Measurements from ENCODE around the gene SCAPER.

SCAPER gene

GRCh38 chr15:76346669-76347481 is 558.3 kb downstream of the SCAPER start:
- no peak for DNase-seq (ENCODE audit: low read depth, low spot score)
- no peak for TF ChIP-seq CTCF (IDR thresholded peaks at IDR 0.05; ENCODE audit: low read depth, low read length)
- in situ Hi-C loops (cut with HindIII; ENCODE audit: low sequenced_read_pairs): no loop called here
- H3K4me3 ChIP-seq (ENCODE audit: low read depth, low read length): no peak overlapping the region

GRCh38 chr15:76345880-76346668 is 559.1 kb downstream of the SCAPER start:
- in situ Hi-C loops (cut with HindIII; ENCODE audit: low sequenced_read_pairs): no loop called here
- no peak overlapping the region for H3K4me3 ChIP-seq (ENCODE audit: low read depth, low read length)
- TF ChIP-seq CTCF (IDR thresholded peaks at IDR 0.05; ENCODE audit: low read depth, low read length): no peak
- no peak for DNase-seq (ENCODE audit: low read depth, low spot score)

- DNase-seq (ENCODE audit: low read depth, low spot score): no peak
- in situ Hi-C loops (cut with HindIII; ENCODE audit: low sequenced_read_pairs): no loop called here
- H3K4me3 ChIP-seq (ENCODE audit: low read depth, low read length): no peak overlapping the region
- no peak for TF ChIP-seq CTCF (IDR thresholded peaks at IDR 0.05; ENCODE audit: low read depth, low read length)
These were observed 559.6 kb downstream of the SCAPER start for GRCh38 chr15:76345583-76345879.

GRCh38 chr15:76344893-76345582 is 560.1 kb downstream of the SCAPER start:
- in situ Hi-C loops (cut with HindIII; ENCODE audit: low sequenced_read_pairs): no loop called here
- DNase-seq (ENCODE audit: low read depth, low spot score): no peak
- no peak overlapping the region for H3K4me3 ChIP-seq (ENCODE audit: low read depth, low read length)
- TF ChIP-seq CTCF (IDR thresholded peaks at IDR 0.05; ENCODE audit: low read depth, low read length): no peak

- TF ChIP-seq CTCF (IDR thresholded peaks at IDR 0.05; ENCODE audit: low read depth, low read length): no peak
- in situ Hi-C loops (cut with HindIII; ENCODE audit: low sequenced_read_pairs): no loop called here
- no peak overlapping the region for H3K4me3 ChIP-seq (ENCODE audit: low read depth, low read length)
- DNase-seq (ENCODE audit: low read depth, low spot score): no peak
These were observed 561.7 kb downstream of the SCAPER start for GRCh38 chr15:76343313-76343996.

Measured in astrocyte of the spinal cord (primary cell).